SU-DHL-6 (cell line): ENCODE results near the gene HK3.

Source experiments
- H2AFZ ChIP-seq: fragments of 200-600 bp; sonication (generic); 2 replicates; pipeline ENCODE4 v1.6.1; 2014; ENCODE audit warnings: low read depth, mild to moderate bottlenecking, moderate library complexity, mixed read lengths, antibody characterized with exemption, low read length; ENCODE audit not compliant: severe bottlenecking
- H3F3A ChIP-seq: fragments of 200-600 bp; shearing (Covaris generic); 2 replicates; pipeline ENCODE4 v1.6.0; 2016; ENCODE audit warnings: antibody characterized with exemption, mild to moderate bottlenecking; ENCODE audit not compliant: insufficient read depth
- H3K27ac ChIP-seq: fragments of 200-600 bp; sonication (generic); 2 replicates; pipeline ENCODE4 v1.5.1; 2016; ENCODE audit warnings: low read depth, mild to moderate bottlenecking, low read length, moderate library complexity, mixed read lengths
- H3K27me3 ChIP-seq: fragments of 200-600 bp; sonication (generic), shearing (Covaris generic); 2 replicates; pipeline ENCODE4 v1.6.0; 2014; ENCODE audit warnings: mild to moderate bottlenecking, low read length
- H3K36me3 ChIP-seq: fragments of 200-600 bp; sonication (generic); 2 replicates; pipeline ENCODE4 v1.6.1; 2014; ENCODE audit warnings: mild to moderate bottlenecking, low read length, mixed read lengths
- H3K4me2 ChIP-seq: fragments of 300-600, 200-600 bp; shearing (Covaris generic), sonication (generic); 2 replicates; pipeline ENCODE4 v1.6.0; 2014; ENCODE audit warnings: low read length, low read depth, mild to moderate bottlenecking; ENCODE audit not compliant: poor library complexity, severe bottlenecking
- H3K4me3 ChIP-seq: fragments of 200-600 bp; sonication (generic); 2 replicates; pipeline ENCODE4 v1.5.1; 2014; ENCODE audit warnings: antibody characterized with exemption, low read length, mild to moderate bottlenecking, mixed read lengths; ENCODE audit not compliant: insufficient read depth, poor library complexity, severe bottlenecking
- H3K79me2 ChIP-seq: fragments of 200-600 bp; sonication (generic); 2 replicates; pipeline ENCODE4 v1.6.1; 2014; ENCODE audit warnings: mild to moderate bottlenecking, low read length, moderate library complexity; ENCODE audit not compliant: insufficient read depth
- H3K9ac ChIP-seq: fragments of 200-600 bp; sonication (generic); 2 replicates; pipeline ENCODE4 v1.7.0; 2014; ENCODE audit warnings: mild to moderate bottlenecking, low read length
- H3K9me2 ChIP-seq: fragments of 200-600 bp; sonication (generic); replicated peaks from 2 replicates; pipeline ENCODE4 v1.6.1; 2014; ENCODE audit warnings: low read length; ENCODE audit not compliant: insufficient read depth
- H3K9me3 ChIP-seq: fragments of 200-600 bp; sonication (generic); 2 replicates; pipeline ENCODE4 v1.6.1; 2014; ENCODE audit warnings: low read length, mixed read lengths; ENCODE audit not compliant: insufficient read depth
- H4K20me1 ChIP-seq: fragments of 200-600 bp; sonication (generic); 2 replicates; pipeline ENCODE4 v1.6.1; 2014; ENCODE audit warnings: low read depth, mild to moderate bottlenecking, antibody characterized with exemption, low read length, moderate library complexity, mixed read lengths
- EZH2phosphoT487 ChIP-seq: fragments of 200-600 bp; sonication (generic), shearing (Covaris generic); conservative IDR thresholded peaks from 2 replicates; pipeline ENCODE4 v1.6.1; 2018; ENCODE audit warnings: mild to moderate bottlenecking, antibody characterized with exemption, low read length, moderate library complexity, mixed read lengths
- TF ChIP-seq, protein P1 (sequence below): fragments of 200-600 bp; sonication (generic); IDR thresholded peaks from one replicate; pipeline ENCODE4 v1.5.1; 2017; ENCODE audit warnings: antibody characterized with exemption, mild to moderate bottlenecking, low read length, moderate library complexity; ENCODE audit not compliant: insufficient read depth, poor library complexity, severe bottlenecking

The HK3 gene

GRCh38 chr5:176862330-176862995 is 36.7 kb downstream of the HK3 start:
- H3K4me3 ChIP-seq: no peak overlapping the region
- H3K9me2 ChIP-seq: no peaks in the 10 kb centered on the region
- H3K27ac ChIP-seq: no peak overlapping the region
- H3F3A ChIP-seq: no peaks in the 10 kb centered on the region
- no peaks in the 10 kb centered on the region for H4K20me1 ChIP-seq
- H2AFZ ChIP-seq: no peak overlapping the region
- H3K9ac ChIP-seq: no peak overlapping the region
- no peaks in the 10 kb centered on the region for H3K9me3 ChIP-seq
- H3K79me2 ChIP-seq: no peaks in the 10 kb centered on the region
- TF ChIP-seq, protein P1, sequence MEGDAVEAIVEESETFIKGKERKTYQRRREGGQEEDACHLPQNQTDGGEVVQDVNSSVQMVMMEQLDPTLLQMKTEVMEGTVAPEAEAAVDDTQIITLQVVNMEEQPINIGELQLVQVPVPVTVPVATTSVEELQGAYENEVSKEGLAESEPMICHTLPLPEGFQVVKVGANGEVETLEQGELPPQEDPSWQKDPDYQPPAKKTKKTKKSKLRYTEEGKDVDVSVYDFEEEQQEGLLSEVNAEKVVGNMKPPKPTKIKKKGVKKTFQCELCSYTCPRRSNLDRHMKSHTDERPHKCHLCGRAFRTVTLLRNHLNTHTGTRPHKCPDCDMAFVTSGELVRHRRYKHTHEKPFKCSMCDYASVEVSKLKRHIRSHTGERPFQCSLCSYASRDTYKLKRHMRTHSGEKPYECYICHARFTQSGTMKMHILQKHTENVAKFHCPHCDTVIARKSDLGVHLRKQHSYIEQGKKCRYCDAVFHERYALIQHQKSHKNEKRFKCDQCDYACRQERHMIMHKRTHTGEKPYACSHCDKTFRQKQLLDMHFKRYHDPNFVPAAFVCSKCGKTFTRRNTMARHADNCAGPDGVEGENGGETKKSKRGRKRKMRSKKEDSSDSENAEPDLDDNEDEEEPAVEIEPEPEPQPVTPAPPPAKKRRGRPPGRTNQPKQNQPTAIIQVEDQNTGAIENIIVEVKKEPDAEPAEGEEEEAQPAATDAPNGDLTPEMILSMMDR: no peak
- TF ChIP-seq EZH2phosphoT487: no peak
- H3K4me2 ChIP-seq: no peak overlapping the region
- H3K36me3 ChIP-seq: no peaks in the 10 kb centered on the region
- H3K27me3 ChIP-seq: no peaks in the 10 kb centered on the region

GRCh38 chr5:176861276-176861675 is 37.9 kb downstream of the HK3 start:
- H3K27ac ChIP-seq: no peak overlapping the region
- no peak overlapping the region for H3K4me3 ChIP-seq
- H3K9me3 ChIP-seq: no peaks in the 10 kb centered on the region
- no peaks in the 10 kb centered on the region for H3F3A ChIP-seq
- TF ChIP-seq, protein P1: no peak
- TF ChIP-seq EZH2phosphoT487: no peak
- H2AFZ ChIP-seq: no peak overlapping the region
- no peaks in the 10 kb centered on the region for H3K79me2 ChIP-seq
- H3K36me3 ChIP-seq: no peaks in the 10 kb centered on the region
- no peak overlapping the region for H3K9ac ChIP-seq
- no peaks in the 10 kb centered on the region for H3K9me2 ChIP-seq
- H3K27me3 ChIP-seq: no peaks in the 10 kb centered on the region
- H4K20me1 ChIP-seq: no peaks in the 10 kb centered on the region
- H3K4me2 ChIP-seq: no peak overlapping the region

GRCh38 chr5:176860381-176860780 is 38.8 kb downstream of the HK3 start:
- TF ChIP-seq, protein P1: no peak
- TF ChIP-seq EZH2phosphoT487: no peak
- H3K4me3 ChIP-seq: no peak overlapping the region
- H4K20me1 ChIP-seq: no peaks in the 10 kb centered on the region
- no peak overlapping the region for H3K4me2 ChIP-seq
- H3K9me2 ChIP-seq: no peaks in the 10 kb centered on the region
- no peak overlapping the region for H3K27ac ChIP-seq
- no peaks in the 10 kb centered on the region for H3K79me2 ChIP-seq
- no peaks in the 10 kb centered on the region for H3K9me3 ChIP-seq
- no peak overlapping the region for H3K9ac ChIP-seq
- H2AFZ ChIP-seq: no peak overlapping the region
- no peaks in the 10 kb centered on the region for H3F3A ChIP-seq
- H3K27me3 ChIP-seq: no peaks in the 10 kb centered on the region
- H3K36me3 ChIP-seq: no peaks in the 10 kb centered on the region
